ENCODE data around the gene SLC10A7. TPM values are rescaled to one million over a fixed set of nuclear protein-coding genes. Genes with fewer than 3 reads are reported as not detected.

Gene SLC10A7
- total and polyA plus RNA-seq, 7 experiments from 2014 or later = 7.9 to 26.8 (median 15.0) TPM

- Mint-ChIP-seq H3K9me3 (peaks cover 0 to 4% (median 0%) of the 10 kb centered on the region in 11 donors), H3K4me3 (no peak overlapping the region), H3K27me3 (peaks cover 0 to 17% (median 6%) of the 10 kb centered on the region in 5 donors), H3K27ac (no peak overlapping the region), H3K36me3 (peaks cover 0 to 9% (median 0%) of the 10 kb centered on the region in 5 donors), H3K4me1 (no peaks in the 10 kb centered on the region)
- Histone ChIP-seq H3K27me3 (ENCODE audit: control insufficient read depth in 2 of 2, insufficient read depth in 2 of 2, low read length in 2 of 2) (no peaks in the 10 kb centered on the region), H3K36me3 (ENCODE audit: control insufficient read depth in 2 of 3, insufficient read depth in 3 of 3, low read length in 3 of 3) (no peaks in the 10 kb centered on the region), H3K4me1 (ENCODE audit: control insufficient read depth in 2 of 2, insufficient read depth in 2 of 2, low read length in 2 of 2) (no peaks in the 10 kb centered on the region), H3K9me3 (ENCODE audit: control insufficient read depth in 2 of 3, low read length in 3 of 3) (no peaks in the 10 kb centered on the region), H3K4me3 (ENCODE audit: low read length) (no peak overlapping the region), H3K27ac (ENCODE audit: low read depth, low read length) (no peak overlapping the region)
- ChIA-PET POLR2A (no interaction called here), CTCF (no interaction called here)
- DNase-seq (no peak), ATAC-seq (peak; percentile 48)
- intact Hi-C loops (cut with micrococcal nuclease) = no loop called here
Observed at GRCh38 chr4:146235654-146236177, 286.0 kb downstream of the SLC10A7 start.

GRCh38 chr4:146232131-146232722 lies 289.5 kb downstream of the SLC10A7 start:
- Histone ChIP-seq H3K4me1 (ENCODE audit: control insufficient read depth in 2 of 2, insufficient read depth in 2 of 2, low read length in 2 of 2) (no peaks in the 10 kb centered on the region), H3K27ac (ENCODE audit: low read depth, low read length) (no peak overlapping the region), H3K4me3 (ENCODE audit: low read length) (no peak overlapping the region), H3K36me3 (ENCODE audit: control insufficient read depth in 2 of 3, insufficient read depth in 3 of 3, low read length in 3 of 3) (no peaks in the 10 kb centered on the region), H3K27me3 (ENCODE audit: control insufficient read depth in 2 of 2, insufficient read depth in 2 of 2, low read length in 2 of 2) (no peaks in the 10 kb centered on the region), H3K9me3 (ENCODE audit: control insufficient read depth in 2 of 3, low read length in 3 of 3) (no peaks in the 10 kb centered on the region)
- ATAC-seq (peak; percentile 52), DNase-seq (no peak)
- H3K9me3 Mint-ChIP-seq = peaks cover 0 to 4% (median 0%) of the 10 kb centered on the region in 11 donors
- POLR2A ChIA-PET = interaction anchor here (0.5 kb wide), 2 partner anchors 50 to 1069 kb away, joined by 3 read pairs; no protein-coding TSS in a partner anchor
- peaks cover 0 to 11% (median 0%) of the 10 kb centered on the region in 5 donors for H3K27me3 Mint-ChIP-seq
- CTCF ChIA-PET = no interaction called here
- no peaks in the 10 kb centered on the region for H3K4me1 Mint-ChIP-seq
- no peak overlapping the region for H3K27ac Mint-ChIP-seq
- intact Hi-C loops (cut with micrococcal nuclease) = no loop called here
- no peak overlapping the region for H3K4me3 Mint-ChIP-seq
- H3K36me3 Mint-ChIP-seq = peaks cover 0 to 9% (median 0%) of the 10 kb centered on the region in 5 donors

GRCh38 chr4:146229406-146229805 lies 292.3 kb downstream of the SLC10A7 start:
- H3K36me3 Mint-ChIP-seq = peaks cover 0 to 12% (median 0%) of the 10 kb centered on the region in 5 donors
- H3K9me3 Mint-ChIP-seq = peaks cover 0 to 4% (median 0%) of the 10 kb centered on the region in 11 donors
- H3K4me1 ChIP-seq (ENCODE audit: control insufficient read depth in 2 of 2, insufficient read depth in 2 of 2, low read length in 2 of 2) = no peaks in the 10 kb centered on the region
- no peaks in the 10 kb centered on the region for H3K27me3 ChIP-seq (ENCODE audit: control insufficient read depth in 2 of 2, insufficient read depth in 2 of 2, low read length in 2 of 2)
- ChIA-PET CTCF (no interaction called here), POLR2A (no interaction called here)
- H3K4me3 Mint-ChIP-seq = no peak overlapping the region
- no peaks in the 10 kb centered on the region for H3K27me3 Mint-ChIP-seq
- intact Hi-C loops (cut with micrococcal nuclease) = no loop called here
- DNase-seq (no peak), ATAC-seq (no peak)
- no peak overlapping the region for H3K4me3 ChIP-seq (ENCODE audit: low read length)
- H3K9me3 ChIP-seq (ENCODE audit: control insufficient read depth in 2 of 3, low read length in 3 of 3) = no peaks in the 10 kb centered on the region
- H3K4me1 Mint-ChIP-seq = no peaks in the 10 kb centered on the region
- no peak overlapping the region for H3K27ac Mint-ChIP-seq
- H3K27ac ChIP-seq (ENCODE audit: low read depth, low read length) = no peak overlapping the region
- H3K36me3 ChIP-seq (ENCODE audit: control insufficient read depth in 2 of 3, insufficient read depth in 3 of 3, low read length in 3 of 3) = no peaks in the 10 kb centered on the region

GRCh38 chr4:146224326-146224966 lies 297.3 kb downstream of the SLC10A7 start:
- Mint-ChIP-seq H3K4me3 (no peak overlapping the region), H3K27me3 (no peaks in the 10 kb centered on the region), H3K4me1 (no peaks in the 10 kb centered on the region), H3K9me3 (no peaks in the 10 kb centered on the region), H3K36me3 (peaks cover 0 to 4% (median 0%) of the 10 kb centered on the region in 5 donors), H3K27ac (no peak overlapping the region)
- Histone ChIP-seq H3K27me3 (ENCODE audit: control insufficient read depth in 2 of 2, insufficient read depth in 2 of 2, low read length in 2 of 2) (no peaks in the 10 kb centered on the region), H3K36me3 (ENCODE audit: control insufficient read depth in 2 of 3, insufficient read depth in 3 of 3, low read length in 3 of 3) (no peaks in the 10 kb centered on the region), H3K4me3 (ENCODE audit: low read length) (no peak overlapping the region), H3K27ac (ENCODE audit: low read depth, low read length) (no peak overlapping the region), H3K4me1 (ENCODE audit: control insufficient read depth in 2 of 2, insufficient read depth in 2 of 2, low read length in 2 of 2) (no peaks in the 10 kb centered on the region), H3K9me3 (ENCODE audit: control insufficient read depth in 2 of 3, low read length in 3 of 3) (no peaks in the 10 kb centered on the region)
- ChIA-PET POLR2A (no interaction called here), CTCF (interaction anchor here (0.8 kb wide), 1 partner anchor 12 kb away, joined by 4 read pairs; no protein-coding TSS in a partner anchor)
- no peak for ATAC-seq
- intact Hi-C loops (cut with micrococcal nuclease) = no loop called here
- no peak for DNase-seq

GRCh38 chr4:146222313-146222712 lies 299.4 kb downstream of the SLC10A7 start:
- Mint-ChIP-seq H3K27me3 (no peaks in the 10 kb centered on the region), H3K27ac (no peak overlapping the region), H3K4me3 (no peak overlapping the region), H3K36me3 (peaks cover 0 to 4% (median 0%) of the 10 kb centered on the region in 5 donors), H3K4me1 (no peaks in the 10 kb centered on the region), H3K9me3 (no peaks in the 10 kb centered on the region)
- intact Hi-C loops (cut with micrococcal nuclease) = no loop called here
- Histone ChIP-seq H3K27me3 (ENCODE audit: control insufficient read depth in 2 of 2, insufficient read depth in 2 of 2, low read length in 2 of 2) (no peaks in the 10 kb centered on the region), H3K4me1 (ENCODE audit: control insufficient read depth in 2 of 2, insufficient read depth in 2 of 2, low read length in 2 of 2) (no peaks in the 10 kb centered on the region), H3K4me3 (ENCODE audit: low read length) (no peak overlapping the region), H3K36me3 (ENCODE audit: control insufficient read depth in 2 of 3, insufficient read depth in 3 of 3, low read length in 3 of 3) (no peaks in the 10 kb centered on the region), H3K27ac (ENCODE audit: low read depth, low read length) (no peak overlapping the region), H3K9me3 (ENCODE audit: control insufficient read depth in 2 of 3, low read length in 3 of 3) (no peaks in the 10 kb centered on the region)
- ATAC-seq (no peak), DNase-seq (no peak)
- ChIA-PET CTCF (no interaction called here), POLR2A (no interaction called here)

GRCh38 chr4:146214238-146214637 lies 307.5 kb downstream of the SLC10A7 start, which contains the start of gene REELD1:
TSS of gene REELD1 (plus strand) at chr4:146214538. CDS start at chr4:146216953, 2,415 bp downstream.
- ATAC-seq (no peak), DNase-seq (no peak)
- no peak within 1 kb of the TSS for H3K4me3 Mint-ChIP-seq
- no peaks in the 10 kb centered on the region for H3K9me3 Mint-ChIP-seq
- no peaks in the 10 kb centered on the region for H3K27me3 ChIP-seq (ENCODE audit: control insufficient read depth in 2 of 2, insufficient read depth in 2 of 2, low read length in 2 of 2)
- no peaks in the 10 kb centered on the region for H3K36me3 ChIP-seq (ENCODE audit: control insufficient read depth in 2 of 3, insufficient read depth in 3 of 3, low read length in 3 of 3)
- H3K4me1 Mint-ChIP-seq = no peaks in the 10 kb centered on the region
- H3K36me3 Mint-ChIP-seq = no peaks in the 10 kb centered on the region
- H3K9me3 ChIP-seq (ENCODE audit: control insufficient read depth in 2 of 3, low read length in 3 of 3) = no peaks in the 10 kb centered on the region
- H3K27ac ChIP-seq (ENCODE audit: low read depth, low read length) = no peak within 1 kb of the TSS
- CTCF ChIA-PET = no interaction called here
- H3K27ac Mint-ChIP-seq = no peak within 1 kb of the TSS
- H3K27me3 Mint-ChIP-seq = peaks cover 0 to 6% (median 2%) of the 10 kb centered on the region in 5 donors
- POLR2A ChIA-PET = no interaction called here
- intact Hi-C loops (cut with micrococcal nuclease) = no loop called here
- H3K4me3 ChIP-seq (ENCODE audit: low read length) = no peak within 1 kb of the TSS
- no peaks in the 10 kb centered on the region for H3K4me1 ChIP-seq (ENCODE audit: control insufficient read depth in 2 of 2, insufficient read depth in 2 of 2, low read length in 2 of 2)

Data from naive thymus-derived CD4-positive, alpha-beta T cell (primary cell).